HCT116 (cell line): ENCODE data around the gene LAYN.

Experiments
- CTCF ChIP-seq, 3 experiments: fragments of 200-600 bp in 1 of 3; sonication (generic) in 1 of 3; IDR thresholded peaks in 2 of 3; conservative IDR thresholded peaks in 1 of 3; 2 replicates each; pipeline ENCODE4 v1.5.1; 2012 to 2017; ENCODE audit warnings: low read depth in 2 of 3, low read length in 2 of 3, antibody characterized with exemption in 1 of 3, borderline replicate concordance in 1 of 3, control low read depth in 1 of 3, mild to moderate bottlenecking in 1 of 3, mixed read lengths in 1 of 3, mixed run types in 1 of 3, moderate library complexity in 1 of 3; ENCODE audit not compliant: insufficient read depth in 1 of 3
- POLR2A ChIP-seq: IDR thresholded peaks from 2 replicates; pipeline ENCODE4 v1.7.0; 2011; ENCODE audit warnings: borderline replicate concordance; ENCODE audit not compliant: insufficient read depth, insufficient read length; ENCODE audit errors: extremely low read depth
- POLR2AphosphoS5 ChIP-seq: IDR thresholded peaks from 2 replicates; pipeline ENCODE4 v1.6.1; 2011; ENCODE audit warnings: mild to moderate bottlenecking, low read depth, low read length, moderate library complexity
- RAD21 ChIP-seq: IDR thresholded peaks from 2 replicates; pipeline ENCODE4 v1.6.1; 2012; ENCODE audit warnings: low read depth, mild to moderate bottlenecking
- SIN3A ChIP-seq: IDR thresholded peaks from 2 replicates; pipeline ENCODE4 v1.6.1; 2012; ENCODE audit warnings: low read depth
- SRF ChIP-seq: IDR thresholded peaks from 2 replicates; pipeline ENCODE4 v1.6.1; 2012; ENCODE audit warnings: low read depth
- TCF7L2 ChIP-seq: IDR thresholded peaks from 2 replicates; pipeline ENCODE4 v1.7.0; 2011; ENCODE audit warnings: borderline replicate concordance, inconsistent platforms; ENCODE audit not compliant: insufficient read depth, insufficient read length; ENCODE audit errors: extremely low read depth
- ZBTB33 ChIP-seq: IDR thresholded peaks from 2 replicates; pipeline ENCODE4 v1.6.1; 2011; ENCODE audit warnings: mild to moderate bottlenecking, low read length, moderate library complexity; ENCODE audit not compliant: insufficient replicate concordance; ENCODE audit errors: extremely low read depth
- ZFX ChIP-seq: fragments of 450-650 bp; IDR thresholded peaks from 2 replicates; pipeline ENCODE4 v1.6.1; 2017

GRCh38 chr11:111555255-111555654 is 14.7 kb downstream of the LAYN start:
- TF ChIP-seq RAD21 (no peak), ZBTB33 (no peak), CTCF (IDR thresholded peaks at IDR 0.05 in 2 of 3, conservative IDR thresholded peaks at IDR 0.05 in 1 of 3; ENCODE audit: borderline replicate concordance in 1 of 3, insufficient read depth in 1 of 3, low read depth in 2 of 3, low read length in 2 of 3) (no peak), TCF7L2 (no peak), SIN3A (no peak), POLR2AphosphoS5 (no peak), POLR2A (no peak), SRF (no peak), ZFX (no peak)
